COR-L47 (cell line): ENCODE measurements around the gene SYT9.

Experiments
- DNase-seq: peaks from one replicate; lab custom pipeline; 2025; lab: John Stamatoyannopoulos, UW

Gene SYT9

DNA sequence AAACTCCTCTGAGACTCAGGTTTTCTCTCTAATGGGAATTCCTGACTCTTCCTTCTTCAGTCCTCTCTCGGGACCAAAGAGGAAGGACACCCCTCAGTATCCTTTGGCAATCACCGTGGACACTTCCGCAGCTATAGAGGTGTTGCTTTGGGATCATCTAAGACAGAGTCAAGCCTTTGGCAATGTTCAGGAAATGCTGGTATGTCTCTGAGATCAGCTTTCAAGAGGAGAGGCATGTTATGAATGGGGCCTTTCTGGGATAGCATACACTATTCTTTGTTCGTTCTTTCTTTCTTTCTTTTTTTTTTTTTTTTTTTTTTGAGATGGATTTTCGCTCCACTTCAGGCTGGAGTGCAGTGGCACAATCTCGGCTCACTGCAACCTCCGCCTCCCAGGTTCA, 219.4 kb downstream of the SYT9 start:
- DNase-seq, result no peak

DNA sequence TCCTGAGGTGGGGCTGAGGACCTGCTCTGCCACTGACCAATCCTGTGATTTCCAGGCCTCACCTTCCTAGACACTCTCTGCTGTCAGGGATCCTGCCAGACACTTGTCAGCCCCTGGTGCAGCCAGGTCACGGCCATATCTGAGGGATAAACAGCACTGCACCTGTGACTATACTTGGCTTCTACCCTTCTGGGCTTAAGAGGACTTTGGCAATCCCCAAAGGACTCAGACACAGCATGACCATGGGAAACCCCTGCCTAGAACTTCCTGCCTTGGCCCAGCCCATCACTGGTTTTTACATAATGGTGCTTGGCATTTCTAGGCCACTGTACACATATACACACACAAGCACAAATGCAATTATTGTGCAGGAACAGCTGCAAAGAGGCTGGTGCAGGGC, 222.0 kb downstream of the SYT9 start:
- no peak for DNase-seq

GRCh38 chr11:7480113-7480512, 228.4 kb downstream of the SYT9 start:
- DNase-seq, result no peak

- DNase-seq, result no peak
Observed at GRCh38 chr11:7484131-7484530, 232.4 kb downstream of the SYT9 start.

- no peak for DNase-seq
Observed at GRCh38 chr11:7484645-7485044, 232.9 kb downstream of the SYT9 start.

- no peak for DNase-seq
Observed at GRCh38 chr11:7485186-7486097, 233.7 kb downstream of the SYT9 start, which contains the start of gene OLFML1. Gene OLFML1, plus strand, starts transcription at chr11:7485506. Its CDS starts 370 bp downstream, at chr11:7485876.

GRCh38 chr11:7486098-7486780, 234.5 kb downstream of the SYT9 start:
- no peak for DNase-seq

DNA sequence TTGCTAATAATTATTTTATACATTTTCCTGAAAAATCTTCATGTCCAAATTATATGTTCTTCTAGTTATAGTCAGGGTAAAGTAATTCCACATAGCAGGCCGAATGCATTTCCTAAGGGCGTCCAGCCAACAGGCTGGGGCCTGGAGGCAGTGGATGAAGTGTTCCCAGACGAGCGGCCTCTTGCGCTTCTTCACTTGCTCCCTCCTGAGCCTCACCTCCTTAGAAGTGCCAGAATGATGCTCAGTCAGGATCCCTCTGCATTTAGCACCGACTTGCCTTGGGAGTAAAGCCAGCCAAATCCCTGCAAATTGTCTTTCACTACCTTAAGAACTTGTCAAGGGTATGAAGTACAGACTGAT, 235.1 kb downstream of the SYT9 start:
- no peak for DNase-seq

- no peak for DNase-seq
Observed at GRCh38 chr11:7487360-7487759, 235.7 kb downstream of the SYT9 start.

DNA sequence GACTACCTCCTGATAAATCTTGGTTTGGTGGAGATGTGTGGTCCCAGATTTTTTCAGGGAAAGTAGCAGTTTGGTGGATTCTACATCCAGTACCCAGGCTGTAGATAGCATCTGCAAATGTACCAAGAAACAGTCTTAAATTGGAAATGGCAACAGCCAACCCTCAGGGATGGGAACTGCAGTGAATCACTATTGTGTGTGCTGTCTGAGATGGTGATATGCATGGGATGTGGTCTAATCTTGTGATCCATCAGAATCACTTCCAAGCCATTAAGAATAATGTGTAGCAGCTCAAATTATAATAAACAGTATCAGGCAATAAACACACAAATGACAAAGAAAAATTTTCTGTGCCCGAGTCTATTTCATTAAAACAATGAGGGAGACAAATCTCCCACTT, 237.0 kb downstream of the SYT9 start:
- DNase-seq, result no peak

DNA sequence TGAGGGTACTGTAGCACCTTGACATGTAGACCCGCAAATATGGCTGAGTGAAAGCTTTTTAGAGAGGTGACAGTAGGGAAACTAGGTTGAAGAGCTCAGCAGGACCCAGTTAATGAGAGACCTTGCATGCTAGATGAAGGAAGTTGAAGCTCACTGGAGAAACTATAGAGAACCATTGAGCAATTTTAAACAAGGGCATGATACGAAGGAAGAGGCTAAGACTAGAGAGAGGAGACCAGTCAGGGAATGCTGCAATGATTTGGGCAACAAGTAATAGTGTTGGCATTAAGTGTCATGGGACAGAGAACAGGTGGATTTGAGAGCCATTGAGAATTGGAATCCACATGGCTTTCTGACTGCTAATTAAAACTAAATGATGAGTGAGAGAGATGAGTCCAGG, 237.7 kb downstream of the SYT9 start:
- no peak for DNase-seq

DNA sequence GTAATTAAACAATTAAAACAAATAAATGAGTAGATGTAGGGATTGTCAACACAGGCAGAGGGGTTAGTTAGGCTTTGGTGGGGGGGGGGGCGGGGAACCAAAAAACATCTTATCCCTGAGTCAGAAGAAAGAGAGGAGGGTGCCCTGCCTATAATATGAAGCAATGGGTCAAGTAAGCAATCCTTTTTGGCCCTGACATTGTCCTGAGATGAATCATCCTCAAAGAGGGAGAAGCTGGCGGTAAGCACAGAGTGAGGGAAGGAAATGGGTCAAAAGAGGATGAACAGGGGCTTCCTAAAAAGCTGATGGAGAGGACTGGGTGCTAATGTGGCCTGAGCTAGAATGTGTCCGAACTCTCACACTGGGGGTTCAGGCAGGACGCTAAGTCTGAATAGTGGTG, 238.3 kb downstream of the SYT9 start:
- no peak for DNase-seq

- DNase-seq, result no peak
Observed at GRCh38 chr11:7490535-7490934, 238.8 kb downstream of the SYT9 start.

- DNase-seq, result no peak
Observed at GRCh38 chr11:7492253-7492652, 240.5 kb downstream of the SYT9 start.

DNA sequence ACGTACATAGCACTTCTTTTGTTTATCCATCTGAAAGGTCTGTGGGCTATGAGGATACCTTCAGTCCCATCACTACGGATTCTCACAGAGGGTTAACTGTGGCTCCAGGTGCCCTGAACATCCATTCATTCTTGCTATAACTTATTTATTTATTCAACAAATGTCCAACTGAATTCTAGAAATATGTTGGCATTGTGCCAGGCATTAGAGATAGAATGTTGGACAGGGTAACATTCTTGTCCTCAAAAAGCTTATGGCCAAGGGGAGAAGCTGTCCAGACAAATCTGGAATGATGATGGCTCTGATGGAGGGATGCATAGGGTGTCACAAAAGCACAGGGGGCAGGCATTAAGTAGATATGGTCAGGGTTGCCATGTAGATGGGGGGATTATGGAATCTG, 242.0 kb downstream of the SYT9 start:
- no peak for DNase-seq

DNA sequence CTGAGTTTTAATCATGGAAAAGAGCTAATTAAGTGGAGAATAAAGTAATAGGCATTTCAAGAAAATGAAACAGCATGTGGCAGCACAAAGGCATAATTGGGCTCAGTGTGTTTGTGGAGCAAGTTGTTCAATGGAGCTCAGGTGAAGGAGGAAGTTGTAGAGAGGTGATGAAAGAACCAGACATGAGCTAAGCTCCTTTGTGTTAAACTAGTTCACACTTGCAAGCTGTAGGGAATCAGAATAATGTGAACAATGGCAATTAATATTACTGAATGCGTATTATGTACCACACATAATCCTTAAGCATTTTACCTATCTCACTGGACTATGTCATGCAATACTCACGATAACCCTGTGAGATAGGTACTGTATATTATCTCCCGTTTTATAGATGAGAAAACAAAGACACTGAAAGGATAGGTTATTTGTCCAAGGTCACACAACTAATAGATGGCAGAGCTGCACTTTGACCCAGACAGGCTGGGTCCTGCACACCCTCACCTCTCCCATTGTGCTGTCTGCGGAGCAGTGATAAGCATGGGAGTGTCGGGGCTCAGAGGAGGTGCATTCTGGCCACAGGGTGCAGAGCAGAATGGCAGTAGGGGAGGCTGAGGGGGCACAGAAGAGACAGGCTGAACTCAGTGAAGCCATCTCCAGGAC, 242.5 kb downstream of the SYT9 start:
- no peak for DNase-seq

- no peak for DNase-seq
Observed at GRCh38 chr11:7495882-7496551, 244.3 kb downstream of the SYT9 start.

GRCh38 chr11:7498193-7498592, 246.5 kb downstream of the SYT9 start:
- DNase-seq, result no peak

GRCh38 chr11:7499081-7499480, 247.4 kb downstream of the SYT9 start:
- no peak for DNase-seq

DNA sequence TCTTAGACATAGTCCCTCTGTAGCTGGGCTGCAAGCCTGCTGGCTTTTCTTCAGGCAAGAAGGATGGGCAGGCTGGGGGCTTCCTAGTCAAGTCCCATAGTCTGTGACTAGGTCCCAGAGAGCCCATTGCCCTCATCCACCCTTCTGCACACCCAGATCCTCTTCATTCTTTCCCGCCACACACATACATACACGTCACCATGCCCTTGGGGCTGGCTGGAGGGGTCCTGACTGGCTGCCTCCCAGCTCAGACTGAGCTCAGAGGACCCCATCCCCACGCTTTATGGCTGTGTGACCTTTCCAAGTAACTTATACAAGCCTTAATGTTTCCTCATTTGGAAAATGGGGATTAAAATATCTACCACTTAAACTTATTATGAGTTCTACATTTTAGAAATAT, 248.5 kb downstream of the SYT9 start:
- DNase-seq, result no peak

- DNase-seq, result no peak
Observed at GRCh38 chr11:7501251-7501650, 249.5 kb downstream of the SYT9 start.

DNA sequence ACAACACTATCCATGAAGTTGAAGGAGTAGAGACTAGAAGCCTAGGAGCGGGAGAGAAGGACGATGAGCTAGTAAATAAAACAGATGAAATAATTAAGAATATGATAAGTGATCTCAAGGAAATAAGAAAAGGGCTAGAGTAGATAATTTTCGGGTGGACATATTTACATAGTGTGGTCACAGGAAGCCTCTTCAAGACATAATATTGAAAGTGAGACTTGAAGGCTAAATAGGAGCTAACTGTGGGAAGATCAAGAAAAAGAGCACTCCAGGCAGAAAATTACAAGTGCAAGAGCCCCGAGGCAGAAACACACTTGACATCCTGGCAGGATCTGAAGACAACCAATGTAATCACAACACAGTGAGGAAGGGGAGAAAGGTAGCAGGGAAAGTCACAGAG, 250.2 kb downstream of the SYT9 start:
- DNase-seq, result no peak
